Endothelial cell (in vitro differentiated cells): ENCODE data around the gene METTL16. TPM values are rescaled to one million over a fixed set of nuclear protein-coding genes. Genes with fewer than 3 reads are reported as not detected.
"Not testable (repeated sequence)": the region's sequence is repeated elsewhere in the genome, so short reads cannot be mapped to it uniquely, and the experiment has no call there.

ENCODE experiments used
- DNase-seq: peaks from one replicate; pipeline ENCODE4 v3.0.0; 2021; ENCODE audit warnings: low spot score
- H3K27ac Mint-ChIP-seq: one replicate; pipeline ENCODE4 v1.8.0; 2021; ENCODE audit warnings: mixed read lengths, inconsistent platforms; ENCODE audit not compliant: unreplicated experiment
- H3K27me3 Mint-ChIP-seq: one replicate; pipeline ENCODE4 v1.8.0; 2021; ENCODE audit warnings: mild to moderate bottlenecking, moderate library complexity, mixed read lengths, inconsistent platforms; ENCODE audit not compliant: unreplicated experiment
- H3K36me3 Mint-ChIP-seq: one replicate; pipeline ENCODE4 v1.8.0; 2021; ENCODE audit warnings: mild to moderate bottlenecking, low read depth, mixed read lengths, inconsistent platforms; ENCODE audit not compliant: unreplicated experiment
- H3K4me1 Mint-ChIP-seq: one replicate; pipeline ENCODE4 v1.8.0; 2021; ENCODE audit warnings: mild to moderate bottlenecking, mixed read lengths, inconsistent platforms; ENCODE audit not compliant: unreplicated experiment
- H3K4me3 Mint-ChIP-seq: one replicate; pipeline ENCODE4 v1.8.0; 2021; ENCODE audit warnings: mild to moderate bottlenecking, mixed read lengths, inconsistent platforms; ENCODE audit not compliant: unreplicated experiment
- H3K9me3 Mint-ChIP-seq: one replicate; pipeline ENCODE4 v1.8.0; 2021; ENCODE audit warnings: mixed read lengths, inconsistent platforms; ENCODE audit not compliant: unreplicated experiment
- CTCF ChIP-seq: fragments of 200-600 bp; sonication (generic); IDR thresholded peaks from one replicate; pipeline ENCODE4 v1.5.0; 2021; ENCODE audit warnings: antibody characterized with exemption; ENCODE audit not compliant: unreplicated experiment
- total RNA-seq: library from RNA; stranded (reverse); fragmentation: NEBNext Ultra II Directional; extraction: Animal tissue kit (Norgen Biotek cat#: 25700); gene quantifications from one replicate; pipeline ENCODE4 v1.2.1, GENCODE V29; 2021; ENCODE audit not compliant: unreplicated experiment

Gene METTL16
- total RNA-seq, 1 donor from 2014 or later = 24.9 TPM

GRCh38 chr17:2542056-2542455 is 30.4 kb upstream of the METTL16 start:
- H3K4me3 Mint-ChIP-seq = no peak overlapping the region
- H3K27ac Mint-ChIP-seq = no peak overlapping the region
- no peak for TF ChIP-seq CTCF
- H3K9me3 Mint-ChIP-seq = no peaks in the 10 kb centered on the region
- peaks cover 16% of the 10 kb centered on the region for H3K4me1 Mint-ChIP-seq
- peaks cover 8% of the 10 kb centered on the region for H3K27me3 Mint-ChIP-seq
- no peak for DNase-seq
- H3K36me3 Mint-ChIP-seq = no peaks in the 10 kb centered on the region

- H3K27me3 Mint-ChIP-seq, H3K4me3 Mint-ChIP-seq: not testable (repeated sequence)
Observed at GRCh38 chr17:2537579-2537978, 25.9 kb upstream of the METTL16 start.

GRCh38 chr17:2532146-2532720 is 20.5 kb upstream of the METTL16 start:
- Mint-ChIP-seq H3K9me3 (no peaks in the 10 kb centered on the region), H3K4me1 (no peaks in the 10 kb centered on the region), H3K4me3 (no peak overlapping the region), H3K27ac (no peak overlapping the region), H3K27me3 (no peaks in the 10 kb centered on the region), H3K36me3 (no peaks in the 10 kb centered on the region)
- TF ChIP-seq CTCF = no peak
- no peak for DNase-seq

More at GRCh38 chr17:2537579-2537978, 25.9 kb upstream of the METTL16 start:
- DNase-seq, H3K4me1 Mint-ChIP-seq, H3K9me3 Mint-ChIP-seq, H3K36me3 Mint-ChIP-seq, H3K27ac Mint-ChIP-seq: not testable (repeated sequence)

- not testable (repeated sequence) for H3K4me1 Mint-ChIP-seq, H3K27ac Mint-ChIP-seq, DNase-seq, H3K27me3 Mint-ChIP-seq, H3K9me3 Mint-ChIP-seq, H3K4me3 Mint-ChIP-seq, H3K36me3 Mint-ChIP-seq
Observed at GRCh38 chr17:2531243-2531954, 19.7 kb upstream of the METTL16 start.

- not testable (repeated sequence) for H3K36me3 Mint-ChIP-seq, DNase-seq, H3K4me3 Mint-ChIP-seq, H3K4me1 Mint-ChIP-seq, H3K9me3 Mint-ChIP-seq, H3K27me3 Mint-ChIP-seq, H3K27ac Mint-ChIP-seq
Observed at GRCh38 chr17:2521775-2522410, 10.2 kb upstream of the METTL16 start.

- DNase-seq = no peak
- H3K27ac Mint-ChIP-seq = no peak overlapping the region
- H3K9me3 Mint-ChIP-seq = no peaks in the 10 kb centered on the region
- H3K27me3 Mint-ChIP-seq = peaks cover 3% of the 10 kb centered on the region
- no peaks in the 10 kb centered on the region for H3K4me1 Mint-ChIP-seq
- H3K36me3 Mint-ChIP-seq = no peaks in the 10 kb centered on the region
- no peak for TF ChIP-seq CTCF
- no peak overlapping the region for H3K4me3 Mint-ChIP-seq
Observed at GRCh38 chr17:2521257-2521656, 9.6 kb upstream of the METTL16 start.
